Breast epithelium (tissue), 3 donors: Measurements from ENCODE around the gene PRDM2.
"Not testable (repeated sequence)": the region's sequence is repeated elsewhere in the genome, so short reads cannot be mapped to it uniquely, and the experiment has no call there.

Experiments
- POLR2A ChIP-seq: fragments of 450-650 bp; IDR thresholded peaks from one replicate; pipeline ENCODE4 v1.6.1; 2016; ENCODE audit warnings: antibody characterized with exemption, mild to moderate bottlenecking, moderate library complexity
- TF ChIP-seq, protein P1 (sequence below), 3 donors: fragments of 450-650 bp; IDR thresholded peaks; one replicate each; pipeline ENCODE4 v1.5.1; 2016 to 2017; ENCODE audit warnings: antibody characterized with exemption in 3 of 3, mild to moderate bottlenecking in 3 of 3, moderate library complexity in 3 of 3

DNA sequence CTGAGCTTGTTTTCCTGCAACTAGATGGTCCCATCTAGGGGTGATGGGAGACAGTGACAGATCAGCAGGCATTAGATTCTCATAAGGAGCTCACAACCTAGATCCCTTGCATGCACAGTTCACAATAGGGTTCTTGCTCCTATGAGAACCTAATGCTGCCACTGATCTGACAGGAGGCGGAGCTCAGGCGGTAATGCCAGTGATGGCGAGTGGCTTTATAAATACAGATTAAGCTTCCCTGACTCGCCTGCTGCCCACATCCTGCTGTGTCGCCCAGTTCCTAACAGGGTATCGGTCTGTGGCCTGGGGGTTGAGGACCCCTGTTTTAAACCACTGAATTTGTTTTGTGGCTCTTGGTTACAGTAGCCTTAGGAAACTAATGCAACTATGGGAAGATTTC is 6.9 kb upstream of the PRDM2 start:
- TF ChIP-seq, protein P1, sequence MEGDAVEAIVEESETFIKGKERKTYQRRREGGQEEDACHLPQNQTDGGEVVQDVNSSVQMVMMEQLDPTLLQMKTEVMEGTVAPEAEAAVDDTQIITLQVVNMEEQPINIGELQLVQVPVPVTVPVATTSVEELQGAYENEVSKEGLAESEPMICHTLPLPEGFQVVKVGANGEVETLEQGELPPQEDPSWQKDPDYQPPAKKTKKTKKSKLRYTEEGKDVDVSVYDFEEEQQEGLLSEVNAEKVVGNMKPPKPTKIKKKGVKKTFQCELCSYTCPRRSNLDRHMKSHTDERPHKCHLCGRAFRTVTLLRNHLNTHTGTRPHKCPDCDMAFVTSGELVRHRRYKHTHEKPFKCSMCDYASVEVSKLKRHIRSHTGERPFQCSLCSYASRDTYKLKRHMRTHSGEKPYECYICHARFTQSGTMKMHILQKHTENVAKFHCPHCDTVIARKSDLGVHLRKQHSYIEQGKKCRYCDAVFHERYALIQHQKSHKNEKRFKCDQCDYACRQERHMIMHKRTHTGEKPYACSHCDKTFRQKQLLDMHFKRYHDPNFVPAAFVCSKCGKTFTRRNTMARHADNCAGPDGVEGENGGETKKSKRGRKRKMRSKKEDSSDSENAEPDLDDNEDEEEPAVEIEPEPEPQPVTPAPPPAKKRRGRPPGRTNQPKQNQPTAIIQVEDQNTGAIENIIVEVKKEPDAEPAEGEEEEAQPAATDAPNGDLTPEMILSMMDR (IDR thresholded peaks at IDR 0.05) = not testable (repeated sequence)
- not testable (repeated sequence) for TF ChIP-seq POLR2A
